HG03460 (cell line): Measurements from ENCODE around the gene SPTLC2.
A peak's percentile ranks its signal among the peaks of the same experiment; 100 is the strongest.
"Not testable (repeated sequence)": the region's sequence is repeated elsewhere in the genome, so short reads cannot be mapped to it uniquely, and the experiment has no call there.

ENCODE experiments used
- ATAC-seq: cut with Tn5 transposase; IDR thresholded peaks from one replicate; pipeline ENCODE4 v1.9.1; 2021; ENCODE audit not compliant: unreplicated experiment

The SPTLC2 gene

GRCh38 chr14:77589099-77589498 is 27.3 kb downstream of the SPTLC2 start:
- ATAC-seq = no peak

- ATAC-seq = not testable (repeated sequence)
These were observed 27.9 kb downstream of the SPTLC2 start for GRCh38 chr14:77588411-77589025.

- ATAC-seq = no peak
These were observed 31.1 kb downstream of the SPTLC2 start for GRCh38 chr14:77585385-77585784.

- ATAC-seq = no peak
These were observed 31.6 kb downstream of the SPTLC2 start for GRCh38 chr14:77584809-77585208.

- no peak for ATAC-seq
These were observed 32.8 kb downstream of the SPTLC2 start for GRCh38 chr14:77583657-77584056.

GRCh38 chr14:77582511-77582910 is 33.9 kb downstream of the SPTLC2 start:
- no peak for ATAC-seq

- ATAC-seq = peak; percentile 98
These were observed 35.4 kb downstream of the SPTLC2 start for GRCh38 chr14:77580964-77581505.

GRCh38 chr14:77580477-77580876 is 36.0 kb downstream of the SPTLC2 start:
- ATAC-seq = peak; percentile 10

GRCh38 chr14:77579780-77580179 is 36.7 kb downstream of the SPTLC2 start:
- no peak for ATAC-seq

GRCh38 chr14:77579065-77579464 is 37.4 kb downstream of the SPTLC2 start:
- ATAC-seq = no peak

- no peak for ATAC-seq
These were observed 41.9 kb downstream of the SPTLC2 start for GRCh38 chr14:77574446-77575115.

- ATAC-seq = no peak
These were observed 42.5 kb downstream of the SPTLC2 start for GRCh38 chr14:77573964-77574363.

GRCh38 chr14:77570706-77571268 is 45.6 kb downstream of the SPTLC2 start:
- ATAC-seq = no peak

- no peak for ATAC-seq
These were observed 50.5 kb downstream of the SPTLC2 start for GRCh38 chr14:77565994-77566305.

- ATAC-seq = no peak
These were observed 51.0 kb downstream of the SPTLC2 start for GRCh38 chr14:77565289-77565993.

GRCh38 chr14:77562681-77563080 is 53.8 kb downstream of the SPTLC2 start:
- ATAC-seq = no peak

GRCh38 chr14:77561881-77562280 is 54.6 kb downstream of the SPTLC2 start:
- ATAC-seq = no peak

GRCh38 chr14:77559381-77559780 is 57.1 kb downstream of the SPTLC2 start:
- no peak for ATAC-seq

- no peak for ATAC-seq
These were observed 59.0 kb downstream of the SPTLC2 start for GRCh38 chr14:77557391-77557790.

- ATAC-seq = no peak
These were observed 59.5 kb downstream of the SPTLC2 start for GRCh38 chr14:77556946-77557345.

- peak; percentile 9 for ATAC-seq
These were observed 61.4 kb downstream of the SPTLC2 start for GRCh38 chr14:77554816-77555599.
